GM19324 (cell line): ENCODE measurements around the gene CA11.

Source experiments
- ATAC-seq: cut with Tn5 transposase; IDR thresholded peaks from one replicate; pipeline ENCODE4 v1.9.1; 2021; ENCODE audit warnings: mild to moderate bottlenecking, moderate library complexity; ENCODE audit not compliant: unreplicated experiment, low FRiP score

The CA11 gene

DNA sequence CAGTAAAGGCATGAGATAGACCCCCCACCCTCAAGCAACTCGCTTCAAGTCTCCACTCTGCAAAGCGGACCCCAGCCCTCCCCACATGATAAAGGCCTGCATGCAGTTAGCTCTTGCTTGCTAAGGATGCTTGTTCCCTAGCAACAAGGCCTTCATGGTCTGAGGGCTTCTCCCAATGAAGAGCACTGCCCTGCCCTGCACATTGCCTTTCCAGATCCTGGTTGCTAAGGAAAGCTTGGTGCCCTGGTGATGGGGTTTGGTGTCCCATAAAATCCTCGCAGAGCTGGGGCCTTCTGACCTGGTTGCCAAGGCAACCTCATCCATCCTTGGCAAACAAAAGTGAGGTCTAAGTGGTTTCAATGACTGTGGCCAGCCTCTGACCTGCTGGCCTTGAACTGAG lies 14.8 kb downstream of the CA11 start:
- ATAC-seq, result no peak

GRCh38 chr19:48630296-48631063 lies 15.5 kb downstream of the CA11 start:
- no peak for ATAC-seq

- ATAC-seq, result no peak
Observed at GRCh38 chr19:48629599-48630295, 16.2 kb downstream of the CA11 start.

DNA sequence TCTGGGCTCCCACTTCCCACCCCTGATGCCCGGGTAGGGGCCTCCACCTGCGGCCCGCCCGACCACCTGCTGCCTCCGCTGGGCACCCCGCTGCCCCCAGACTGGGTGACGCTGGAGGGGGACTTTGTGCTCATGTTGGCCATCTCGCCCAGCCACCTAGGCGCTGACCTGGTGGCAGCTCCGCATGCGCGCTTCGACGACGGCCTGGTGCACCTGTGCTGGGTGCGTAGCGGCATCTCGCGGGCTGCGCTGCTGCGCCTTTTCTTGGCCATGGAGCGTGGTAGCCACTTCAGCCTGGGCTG lies 16.7 kb downstream of the CA11 start:
- no peak for ATAC-seq

- no peak for ATAC-seq
Observed at GRCh38 chr19:48628486-48629296, 17.3 kb downstream of the CA11 start.

- ATAC-seq, result no peak
Observed at GRCh38 chr19:48627865-48628314, 18.1 kb downstream of the CA11 start.

DNA sequence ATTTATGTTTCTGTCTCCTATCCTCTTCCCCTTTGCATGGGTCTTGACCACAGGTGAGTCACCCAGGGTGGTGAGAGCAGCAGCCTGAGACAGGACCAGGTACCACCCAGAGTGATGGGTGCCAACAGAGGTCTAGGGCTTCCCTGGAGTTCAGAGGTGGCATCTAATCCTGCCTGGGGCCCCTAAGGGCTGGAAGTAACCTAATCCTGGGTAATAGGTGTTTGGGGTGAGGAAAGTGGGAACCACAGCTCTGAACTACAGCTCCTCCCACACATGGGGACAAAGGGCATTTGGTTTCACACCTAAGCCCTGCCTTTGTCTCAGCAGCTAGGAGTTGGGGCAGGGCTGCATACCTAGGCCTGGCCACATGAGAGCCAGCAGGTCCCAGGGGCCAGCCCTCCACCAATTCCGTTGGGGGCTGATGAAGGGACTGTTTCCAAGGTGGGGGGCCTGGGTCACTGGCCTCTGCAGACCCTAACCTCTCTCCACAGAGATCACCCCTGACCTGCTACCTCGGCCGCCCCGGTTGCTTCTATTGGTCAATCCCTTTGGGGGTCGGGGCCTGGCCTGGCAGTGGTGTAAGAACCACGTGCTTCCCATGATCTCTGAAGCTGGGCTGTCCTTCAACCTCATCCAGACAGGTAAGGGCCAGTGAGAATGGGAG lies 18.7 kb downstream of the CA11 start:
- no peak for ATAC-seq

GRCh38 chr19:48625891-48626327 lies 20.1 kb downstream of the CA11 start:
- no peak for ATAC-seq

DNA sequence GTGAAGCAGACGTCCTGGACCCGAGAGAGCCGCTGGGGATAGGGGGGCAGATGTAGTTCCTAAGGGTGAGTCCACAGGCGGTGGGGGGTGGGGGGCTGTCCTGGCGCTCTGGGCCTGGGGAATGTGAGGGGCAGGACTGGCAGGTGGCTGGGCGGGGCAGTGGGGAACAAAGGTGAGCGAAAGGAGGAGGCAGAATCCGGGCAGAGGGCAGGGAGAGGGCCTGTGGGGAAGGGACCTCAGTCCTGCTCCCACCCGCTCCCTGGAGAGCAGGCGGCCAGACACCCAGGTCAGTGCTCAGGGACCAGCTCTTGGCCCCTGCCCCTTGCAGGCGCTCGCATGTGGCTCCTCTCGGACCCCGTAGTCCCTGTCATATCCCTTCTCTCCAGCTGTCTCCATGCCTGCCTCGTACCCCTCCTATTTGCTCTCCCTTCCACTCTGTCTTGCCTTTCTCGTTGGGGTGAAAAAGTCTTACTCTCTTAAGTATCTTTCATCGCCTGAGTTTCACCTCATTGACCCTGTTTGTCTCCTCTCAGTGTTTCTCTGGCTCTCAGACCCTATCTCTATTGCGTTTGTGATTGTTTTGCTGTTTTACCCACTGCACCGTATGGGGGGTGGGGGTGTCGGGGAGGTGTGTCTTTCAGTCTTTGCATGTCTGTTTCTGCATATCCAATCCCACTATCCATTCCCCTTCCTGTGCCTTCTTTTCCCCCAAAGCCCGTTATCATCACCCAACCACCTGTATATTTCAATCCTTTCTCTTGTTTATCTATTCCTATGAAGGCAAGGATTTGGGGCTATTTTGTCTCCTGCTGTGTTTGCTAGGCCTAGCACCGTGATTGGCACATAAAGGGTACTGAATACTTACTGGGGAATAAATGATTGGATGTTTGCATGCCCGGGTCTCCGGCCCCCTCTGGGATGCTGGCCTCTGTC lies 20.9 kb downstream of the CA11 start:
- ATAC-seq, result no peak

- peak; percentile 57 for ATAC-seq
Observed at GRCh38 chr19:48624067-48624594, 21.9 kb downstream of the CA11 start.

GRCh38 chr19:48623556-48624066 lies 22.4 kb downstream of the CA11 start:
- ATAC-seq, result no peak

GRCh38 chr19:48619692-48620585 lies 26.0 kb downstream of the CA11 start:
- no peak for ATAC-seq

DNA sequence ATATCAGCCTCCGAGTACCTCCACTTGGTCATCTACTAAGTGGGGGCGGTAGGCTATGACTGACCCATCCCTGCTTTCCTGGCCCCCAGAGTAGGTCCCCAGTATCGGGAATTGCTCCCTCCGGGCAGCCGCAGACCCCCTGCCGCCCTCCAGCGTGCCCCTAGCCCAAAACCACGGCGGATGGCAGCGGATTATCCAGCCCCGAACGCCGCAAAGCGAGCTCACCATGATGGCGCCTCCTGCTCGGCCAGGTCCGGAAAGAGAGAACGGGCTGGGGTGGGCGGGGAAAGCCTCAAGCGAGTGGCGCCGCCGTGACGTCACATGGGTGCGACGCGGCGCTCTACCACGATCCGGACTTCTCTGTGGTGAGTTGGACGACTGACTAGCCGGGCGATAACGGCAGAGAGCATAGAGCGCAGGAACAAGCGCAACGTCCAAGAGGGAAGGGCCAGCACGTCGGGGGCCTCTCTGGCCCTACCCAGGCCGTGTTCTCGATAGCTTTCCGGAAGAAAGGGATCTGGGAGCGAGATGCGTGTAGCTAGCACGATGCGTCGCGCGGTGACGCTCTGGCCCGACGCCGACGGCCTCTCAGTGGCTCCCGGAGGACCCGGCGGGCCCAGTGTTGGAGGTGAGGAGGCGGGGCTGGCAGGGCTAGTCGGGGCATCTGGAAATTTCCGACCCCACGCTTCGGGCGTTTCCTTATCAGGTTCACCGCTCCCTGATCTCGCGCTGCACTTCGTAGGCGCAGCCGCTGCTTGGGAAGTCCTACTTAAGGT lies 26.9 kb downstream of the CA11 start, which contains the start of the genes RPL18 and SPHK2:
Gene RPL18, minus strand, starts transcription at position 263 of the 776 bp plus-strand sequence. Its CDS starts 35 bp downstream, at position 228.
Gene SPHK2, plus strand, starts transcription at position 591 of the 776 bp plus-strand sequence. CDS start 1,009 bp downstream, outside the sequence.
- ATAC-seq, result peak; percentile 90

DNA sequence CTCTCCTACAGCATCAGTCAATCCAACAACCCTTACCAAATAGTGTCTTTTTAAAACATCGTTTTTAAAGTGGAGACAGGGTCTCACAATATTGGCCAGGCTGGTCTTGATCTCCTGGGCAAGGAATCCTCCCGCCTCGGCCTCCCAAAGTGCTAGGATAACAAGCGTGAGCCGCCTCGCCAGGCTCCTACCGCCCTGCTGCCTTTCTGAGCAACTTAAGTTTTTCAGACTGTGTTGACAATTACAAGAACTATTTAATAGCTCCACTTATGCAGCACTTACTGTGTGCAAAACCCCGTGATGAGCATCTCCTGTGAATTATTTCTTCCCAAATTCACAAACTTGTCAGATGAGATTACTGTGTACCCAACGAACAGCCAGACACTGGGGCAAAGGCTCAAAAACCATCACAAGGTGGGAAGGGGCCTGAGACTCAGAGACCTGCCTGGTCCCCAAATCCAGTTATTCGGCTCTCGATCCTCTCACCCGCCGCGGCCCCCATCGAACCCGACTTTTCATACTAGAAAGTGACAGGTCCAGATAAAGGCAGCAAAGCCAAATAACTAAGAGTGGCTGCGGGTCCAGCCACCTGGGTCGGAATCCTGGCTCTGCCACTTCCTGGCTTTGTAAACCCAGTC lies 27.6 kb downstream of the CA11 start:
- ATAC-seq, result no peak

DNA sequence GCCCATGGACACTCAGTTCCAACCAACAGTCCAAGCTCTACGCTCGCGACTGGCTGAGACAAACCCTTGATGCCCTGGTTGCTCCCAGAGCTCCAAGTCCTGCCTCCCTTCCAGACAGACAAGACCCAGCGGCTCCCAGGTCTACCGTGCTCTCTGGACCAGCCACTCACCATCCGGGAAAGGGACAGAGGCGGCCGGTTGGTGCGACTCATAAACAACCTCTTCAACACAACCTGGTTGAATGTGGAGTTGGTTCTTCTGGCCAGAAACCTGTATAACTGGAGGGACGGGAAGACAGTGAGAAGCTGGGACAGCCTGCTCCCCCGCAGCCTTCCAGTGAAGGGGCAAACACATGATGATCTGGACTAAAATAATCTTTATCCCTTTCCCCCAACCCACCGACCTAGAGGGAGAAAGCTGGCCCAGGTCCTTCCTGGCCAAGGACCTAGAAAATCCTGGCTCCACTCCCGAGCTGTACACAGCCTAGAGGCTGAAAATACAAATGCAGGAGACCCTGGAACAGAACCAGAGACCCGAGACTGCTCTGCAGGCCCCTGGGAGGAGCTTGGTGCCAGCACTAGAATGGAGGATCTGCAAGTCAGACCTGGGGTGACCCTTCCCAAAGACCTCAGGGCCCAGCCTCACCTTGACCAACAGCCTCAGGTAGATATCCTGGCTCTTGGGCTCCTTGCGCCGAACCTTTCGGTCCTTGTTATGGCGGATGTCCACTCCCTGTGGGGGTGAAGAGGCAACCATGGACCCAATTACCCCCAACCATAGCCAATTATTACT lies 28.6 kb downstream of the CA11 start:
- no peak for ATAC-seq

DNA sequence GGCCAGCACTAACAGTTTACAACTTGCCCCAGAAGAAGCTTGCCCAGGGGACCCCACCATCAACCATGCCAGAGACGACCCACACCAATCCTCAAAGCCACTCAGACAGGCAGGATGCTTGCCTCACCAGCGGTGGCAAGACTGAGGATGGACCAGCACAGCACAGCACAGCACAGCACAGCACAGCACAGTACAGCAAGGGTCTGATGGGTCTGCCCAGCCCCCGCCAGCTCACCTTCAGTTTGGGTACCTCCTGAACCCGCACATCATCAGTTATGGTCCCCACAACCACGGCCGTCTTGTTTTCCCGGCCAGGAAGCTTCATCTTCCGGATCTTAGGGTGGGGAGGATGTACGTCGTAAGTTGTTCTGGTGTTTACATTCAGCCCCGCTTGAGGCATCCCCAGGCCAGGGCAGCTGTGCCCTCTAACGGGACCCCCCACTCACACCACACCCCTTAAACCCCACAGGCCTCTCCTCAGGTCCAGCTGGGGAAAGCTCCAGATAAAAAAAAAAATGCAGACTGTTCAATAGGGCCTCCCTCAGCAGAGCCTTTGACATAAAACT lies 29.4 kb downstream of the CA11 start:
- no peak for ATAC-seq
